ENCODE results near the gene SLC10A7.
"Not testable (repeated sequence)": the region's sequence is repeated elsewhere in the genome, so short reads cannot be mapped to it uniquely, and the experiment has no call there.

The SLC10A7 gene

GRCh38 chr4:146436423-146437162 is 85.1 kb downstream of the SLC10A7 start:
- DNase-seq = no peak

GRCh38 chr4:146435962-146436361 is 85.8 kb downstream of the SLC10A7 start:
- no peak for DNase-seq

GRCh38 chr4:146432065-146432464 is 89.7 kb downstream of the SLC10A7 start:
- no peak for DNase-seq

- DNase-seq = no peak
Measured at GRCh38 chr4:146428298-146428697, 93.4 kb downstream of the SLC10A7 start.

GRCh38 chr4:146417822-146418221 is 103.9 kb downstream of the SLC10A7 start:
- no peak for DNase-seq

GRCh38 chr4:146415829-146416228 is 105.9 kb downstream of the SLC10A7 start:
- DNase-seq = no peak

- DNase-seq = no peak
Measured at GRCh38 chr4:146407669-146408084, 114.1 kb downstream of the SLC10A7 start.

- DNase-seq = no peak
Measured at GRCh38 chr4:146407257-146407656, 114.5 kb downstream of the SLC10A7 start.

GRCh38 chr4:146401274-146401673 is 120.5 kb downstream of the SLC10A7 start:
- no peak for DNase-seq

- DNase-seq = no peak
Measured at GRCh38 chr4:146398896-146399445, 122.8 kb downstream of the SLC10A7 start.

GRCh38 chr4:146398404-146398803 is 123.3 kb downstream of the SLC10A7 start:
- DNase-seq = no peak

GRCh38 chr4:146389561-146389960 is 132.2 kb downstream of the SLC10A7 start:
- no peak for DNase-seq

GRCh38 chr4:146382194-146382593 is 139.5 kb downstream of the SLC10A7 start:
- DNase-seq = no peak

GRCh38 chr4:146381263-146381872 is 140.4 kb downstream of the SLC10A7 start:
- DNase-seq = no peak

GRCh38 chr4:146379744-146380143 is 142.0 kb downstream of the SLC10A7 start:
- DNase-seq = no peak

GRCh38 chr4:146371812-146372211 is 149.9 kb downstream of the SLC10A7 start:
- no peak for DNase-seq

- DNase-seq = no peak
Measured at GRCh38 chr4:146370841-146371240, 150.9 kb downstream of the SLC10A7 start.

GRCh38 chr4:146369446-146369845 is 152.3 kb downstream of the SLC10A7 start:
- no peak for DNase-seq

GRCh38 chr4:146368209-146368608 is 153.5 kb downstream of the SLC10A7 start:
- DNase-seq = no peak

- no peak for DNase-seq
Measured at GRCh38 chr4:146367347-146367746, 154.4 kb downstream of the SLC10A7 start.

GRCh38 chr4:146359771-146360170 is 162.0 kb downstream of the SLC10A7 start:
- DNase-seq = no peak

GRCh38 chr4:146350114-146350513 is 171.6 kb downstream of the SLC10A7 start:
- not testable (repeated sequence) for DNase-seq

- no peak for DNase-seq
Measured at GRCh38 chr4:146349306-146349705, 172.4 kb downstream of the SLC10A7 start.

GRCh38 chr4:146347822-146348221 is 173.9 kb downstream of the SLC10A7 start:
- no peak for DNase-seq
